GM12878 (cell line): ENCODE measurements around the gene SLC66A1. TPM values are rescaled to one million over a fixed set of nuclear protein-coding genes. Genes with fewer than 3 reads are reported as not detected.
"Not testable (repeated sequence)": the region's sequence is repeated elsewhere in the genome, so short reads cannot be mapped to it uniquely, and the experiment has no call there.

Experiments used
- ATAC-seq: fragments of 200-7000 bp; cut with Tn5 transposase; 3 replicates; pipeline ENCODE4 v1.9.1; 2020; ENCODE audit warnings: mild to moderate bottlenecking, moderate library complexity
- BruUV-seq: library from RNA; stranded (reverse); fragments of 400-500 nt; replicated peaks from 2 replicates; lab custom pipeline; 2021; lab: Mats Ljungman, UMichigan
- CTCF ChIA-PET: fragments of 300-600 bp; sonication (Branson Sonifier 250); formaldehyde crosslinking; extraction: SDS; loops from one replicate; lab custom pipeline; 2021; ENCODE audit warnings: inconsistent platforms; lab: Yijun Ruan, JAX
- POLR2A ChIA-PET: fragments of 350-600 bp; formaldehyde crosslinking; extraction: SDS; loops from one replicate; lab custom pipeline; 2021; ENCODE audit warnings: inconsistent platforms; lab: Charles Lee
- RAD21 ChIA-PET: fragments of 300-600 bp; sonication (Branson Sonifier 250); formaldehyde crosslinking; loops from one replicate; lab custom pipeline; 2023; ENCODE audit warnings: antibody characterized with exemption; ENCODE audit not compliant: unreplicated experiment; lab: Charles Lee
- SMC1A ChIA-PET: fragments of 300-600 bp; sonication (Branson Sonifier 250); formaldehyde crosslinking; loops from one replicate; lab custom pipeline; 2023; ENCODE audit not compliant: unreplicated experiment, uncharacterized antibody; lab: Charles Lee
- DNase-seq: peaks from one replicate; pipeline ENCODE4 v3.0.0-alpha.2; 2011; ENCODE audit warnings: low read depth, low spot score
- FAIRE-seq: peaks from 3 replicates; lab custom pipeline; 2011; peaks lifted over from hg19 to GRCh38; lab: Jason Lieb, UNC
- H2AFZ ChIP-seq: 2 replicates; pipeline ENCODE4 v1.6.0; 2011; ENCODE audit warnings: low read depth, low read length, control low read depth; ENCODE audit not compliant: control insufficient read depth
- H3K27ac ChIP-seq: 2 replicates; pipeline ENCODE4 v1.5.1; 2011; ENCODE audit warnings: control low read depth; ENCODE audit not compliant: control insufficient read depth, insufficient read depth
- H3K27me3 ChIP-seq, 2 experiments: replicated peaks in 1 of 2; 2 replicates each; pipeline versions ENCODE4 v1.6.0 to v1.6.1; 2011; ENCODE audit warnings: low read length in 1 of 2; ENCODE audit not compliant: control insufficient read depth in 2 of 2, insufficient read depth in 2 of 2
- H3K36me3 ChIP-seq, 2 experiments: 2 replicates each; pipeline ENCODE4 v1.5.1; 2011; ENCODE audit warnings: low read length in 1 of 2; ENCODE audit not compliant: control insufficient read depth in 2 of 2, insufficient read depth in 2 of 2
- H3K4me1 ChIP-seq: 2 replicates; pipeline ENCODE4 v1.6.1; 2011; ENCODE audit warnings: mild to moderate bottlenecking, low read length, moderate library complexity, mixed read lengths; ENCODE audit not compliant: control insufficient read depth, insufficient read depth
- H3K4me2 ChIP-seq: 2 replicates; pipeline ENCODE4 v1.6.0; 2011; ENCODE audit warnings: control low read depth; ENCODE audit not compliant: control insufficient read depth, insufficient read depth
- H3K4me3 ChIP-seq: fragments of 200-600 bp; sonication (generic); 2 replicates; pipeline ENCODE4 v1.5.1; 2016
- H3K79me2 ChIP-seq: 2 replicates; pipeline ENCODE4 v1.6.0; 2011; ENCODE audit warnings: low read length; ENCODE audit not compliant: control insufficient read depth, insufficient read depth
- H3K9ac ChIP-seq: 2 replicates; pipeline ENCODE4 v1.8.0; 2011; ENCODE audit warnings: low read length, control low read depth, mixed read lengths; ENCODE audit not compliant: control insufficient read depth, insufficient read depth
- H3K9me3 ChIP-seq: replicated peaks from 3 replicates; pipeline ENCODE4 v1.5.1; 2011; ENCODE audit warnings: mild to moderate bottlenecking, low read length; ENCODE audit not compliant: control insufficient read depth, insufficient read depth
- H4K20me1 ChIP-seq: 2 replicates; pipeline ENCODE4 v1.6.0; 2011; ENCODE audit not compliant: control insufficient read depth, insufficient read depth
- CHD4 ChIP-seq: fragments of 200-600 bp; sonication (generic); IDR thresholded peaks from 2 replicates; pipeline ENCODE4 v1.6.1; 2016; ENCODE audit warnings: mild to moderate bottlenecking
- ESRRA ChIP-seq: IDR thresholded peaks from 2 replicates; pipeline ENCODE4 v1.6.1; 2012; ENCODE audit warnings: mild to moderate bottlenecking, low read length, improper control_type of control experiment
- KDM1A ChIP-seq: fragments of 200-600 bp; sonication (generic); IDR thresholded peaks from 2 replicates; pipeline ENCODE4 v1.6.1; 2016; ENCODE audit warnings: borderline replicate concordance
- MEF2B ChIP-seq: fragments of 450-650 bp; IDR thresholded peaks from 2 replicates; pipeline ENCODE4 v1.6.1; 2018; ENCODE audit warnings: mild to moderate bottlenecking, moderate library complexity; ENCODE audit not compliant: partially characterized antibody, poor library complexity, severe bottlenecking
- NBN ChIP-seq: fragments of 450-650 bp; IDR thresholded peaks from 2 replicates; pipeline ENCODE4 v1.6.1; 2016
- SMARCA5 ChIP-seq: fragments of 450-650 bp; IDR thresholded peaks from 2 replicates; pipeline ENCODE4 v1.6.1; 2017; ENCODE audit warnings: mild to moderate bottlenecking
- SP1 ChIP-seq: IDR thresholded peaks from one replicate; pipeline ENCODE4 v1.6.1; 2011; ENCODE audit warnings: low read depth, low read length
- ZBTB4 ChIP-seq: fragments of 450-650 bp; formaldehyde crosslinking; IDR thresholded peaks from 2 replicates; pipeline ENCODE4 v1.4.0; 2022; ENCODE audit warnings: mild to moderate bottlenecking, moderate library complexity
- ZZZ3 ChIP-seq: IDR thresholded peaks from 2 replicates; pipeline ENCODE4 v1.6.1; 2011; ENCODE audit warnings: low read depth; ENCODE audit not compliant: control insufficient read depth, insufficient read length
- WGBS: methylation state at CpG from one replicate; pipeline ENCODE4 v1.1.6; 2016; ENCODE audit warnings: low lambda C conversion rate; ENCODE audit not compliant: insufficient replicate concordance, insufficient coverage; ENCODE audit errors: missing lambda C conversion rate; 5-methylcytosine and 5-hydroxymethylcytosine counted together
- in situ Hi-C: fragments of 300-500 bp; cut with MboI; formaldehyde crosslinking; loops from 9 replicates; pipeline ENCODE4 v1.14.3; 2018; ENCODE audit warnings: mixed read lengths
- intact Hi-C: fragments of 100-400 bp; cut with micrococcal nuclease; formaldehyde crosslinking; loops from one replicate; pipeline ENCODE4 v1.14.2; 2022; ENCODE audit not compliant: unreplicated experiment
- polyA plus RNA-seq, 11 experiments: library from polyadenylated mRNA; depleted of rRNA in 4 of 11; unstranded in 6 of 11; stranded (reverse) in 5 of 11; fragments of >200 nt; fragmentation: Nextera tagmentation in 4 of 11; fragmentation: Illumina TruSeq in 1 of 11; extraction: Ambion mirVana in 4 of 11; extraction: Trizol in 1 of 11; gene quantifications; 1 replicate in 1 of 11; 2 replicates in 10 of 11; pipeline versions ENCODE4 v1.2.1 to v1.2.3, GENCODE V29; 2011 to 2016; ENCODE audit warnings: inconsistent platforms in 2 of 11, missing spikeins in 2 of 11, low read depth in 1 of 11
- total RNA-seq, 4 experiments: library from RNA; depleted of rRNA in 3 of 4; stranded (reverse); fragments of >200 nt in 3 of 4; fragmentation: Illumina TruSeq in 1 of 4; extraction: Trizol in 1 of 4; gene quantifications; 2 replicates each; pipeline versions ENCODE4 v1.2.1 to v1.2.3, GENCODE V29; 2013 to 2021

SLC66A1 gene
- total and polyA plus RNA-seq, 10 of the 15 experiments (the other 5 are each of a cell fraction or from before 2014, with no cell fraction given) = 0.58 to 22.0 (median 10.2) TPM

- H3K9me3 ChIP-seq = no peaks in the 10 kb centered on the region; the same call in 2 of the 3 replicates
- SMC1A ChIA-PET = no interaction called here
- TF ChIP-seq ZZZ3 = no peak
- no peak for TF ChIP-seq ZBTB4
- no peak for TF ChIP-seq MEF2B
- no peak for TF ChIP-seq NBN
- no peak for TF ChIP-seq SP1
- no peak for TF ChIP-seq KDM1A
- no peak for TF ChIP-seq CHD4
- TF ChIP-seq SMARCA5 = no peak
- TF ChIP-seq ESRRA = no peak
- no peak overlapping the region for H2AFZ ChIP-seq
- peaks cover 0 to 2% of the 10 kb centered on the region in 2 experiments; a peak in 2 of 4 replicates for H3K27me3 ChIP-seq
- H3K36me3 ChIP-seq = no peaks in the 10 kb centered on the region
- in situ Hi-C loops = no loop called here
- ATAC-seq = no peak
- RAD21 ChIA-PET = interaction anchor here (0.6 kb wide), 1 partner anchor 13 kb away, joined by 3 read pairs; no protein-coding TSS in a partner anchor
- intact Hi-C loops = no loop called here
- no peak for FAIRE-seq
- BruUV-seq = no TSS peak
- H3K4me3 ChIP-seq = no peak overlapping the region
- H3K27ac ChIP-seq = no peak overlapping the region
- no peak for DNase-seq
- no peaks in the 10 kb centered on the region for H3K4me1 ChIP-seq
- no peaks in the 10 kb centered on the region for H4K20me1 ChIP-seq
- no peaks in the 10 kb centered on the region for H3K79me2 ChIP-seq
- CTCF ChIA-PET = no interaction called here
- POLR2A ChIA-PET = no interaction called here
- H3K9ac ChIP-seq = no peak overlapping the region
- WGBS = 18% methylated on average over 8 of the region's 8 CpGs
- H3K4me2 ChIP-seq = no peak overlapping the region
Observed at GRCh38 chr1:19284881-19285280, 27.2 kb upstream of the SLC66A1 start.

DNA sequence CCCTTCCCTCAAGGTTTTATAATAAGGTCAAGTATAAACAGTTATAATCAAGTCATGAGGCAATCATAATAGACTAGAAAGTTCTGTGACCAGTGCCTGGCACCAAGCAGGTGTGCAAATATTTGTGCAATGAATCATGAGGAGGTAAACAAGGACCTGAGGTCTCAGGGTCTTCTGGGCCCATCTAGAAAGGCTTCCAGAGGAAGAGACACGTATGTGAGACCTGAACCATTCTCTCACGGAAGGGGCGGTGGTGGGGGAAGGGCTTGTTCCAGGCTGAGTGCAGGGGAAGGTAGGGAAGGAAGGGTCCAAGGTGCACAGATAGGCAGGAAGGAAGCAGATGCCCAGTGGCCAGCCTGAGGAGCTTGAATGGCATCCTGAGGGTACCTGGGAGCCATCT is 26.8 kb upstream of the SLC66A1 start:
- SMC1A ChIA-PET, ATAC-seq, H4K20me1 ChIP-seq, H3K36me3 ChIP-seq, DNase-seq, POLR2A ChIA-PET, intact Hi-C loops, H3K9me3 ChIP-seq, BruUV-seq, CTCF ChIA-PET, H3K9ac ChIP-seq, H3K4me3 ChIP-seq, H3K4me2 ChIP-seq, H3K27me3 ChIP-seq, FAIRE-seq, in situ Hi-C loops, H3K79me2 ChIP-seq, H2AFZ ChIP-seq, H3K27ac ChIP-seq, H3K4me1 ChIP-seq: not testable (repeated sequence)
- 59% methylated on average over 3 of the region's 3 CpGs for WGBS
- RAD21 ChIA-PET = interaction anchor here (0.6 kb wide), 1 partner anchor 14 kb away, joined by 3 read pairs; no protein-coding TSS in a partner anchor

- H3K27ac ChIP-seq, H2AFZ ChIP-seq, SMC1A ChIA-PET, ATAC-seq, CTCF ChIA-PET, H4K20me1 ChIP-seq, RAD21 ChIA-PET, H3K9me3 ChIP-seq, H3K4me3 ChIP-seq, in situ Hi-C loops, BruUV-seq, H3K27me3 ChIP-seq, POLR2A ChIA-PET, H3K36me3 ChIP-seq, H3K4me2 ChIP-seq, intact Hi-C loops, FAIRE-seq, H3K9ac ChIP-seq, H3K79me2 ChIP-seq, H3K4me1 ChIP-seq, DNase-seq: not testable (repeated sequence)
- 25% methylated on average over 3 of the region's 3 CpGs for WGBS
Observed at GRCh38 chr1:19285807-19286206, 26.3 kb upstream of the SLC66A1 start.
